Ovary (tissue), 3 donors: ENCODE results near the gene SYT15.

Experiments
- CTCF ChIP-seq, 3 donors: fragments of 450-650 bp in 2 of 3; fragments of 200-600 bp in 1 of 3; IDR thresholded peaks; one replicate each; pipeline versions ENCODE4 v1.5.1 to v1.8.0; 2016 to 2022; ENCODE audit warnings: antibody characterized with exemption in 3 of 3, mild to moderate bottlenecking in 1 of 3
- POLR2A ChIP-seq: fragments of 450-650 bp; IDR thresholded peaks from one replicate; pipeline ENCODE4 v1.6.1; 2017; ENCODE audit warnings: antibody characterized with exemption, mild to moderate bottlenecking, moderate library complexity
- donor health status: DM: no; HTN: no; CAD: no.

GRCh38 chr10:46547541-46548497, 31.1 kb upstream of the SYT15 start:
- no peak for TF ChIP-seq POLR2A
- no peak for TF ChIP-seq CTCF (IDR thresholded peaks at IDR 0.05)
